Muscle of arm (tissue), 12 donors: ENCODE measurements around the gene DOCK11. TPM values are rescaled to one million over a fixed set of nuclear protein-coding genes. Genes with fewer than 3 reads are reported as not detected.

Source experiments
- DNase-seq: peaks from one replicate; pipeline ENCODE4 v3.0.0-alpha.2; 2013
- polyA plus RNA-seq, 12 donors: library from polyadenylated mRNA; unstranded; fragments of 120-200 nt; gene quantifications; one replicate each; pipeline ENCODE4 v1.2.1, GENCODE V29; 2013; ENCODE audit not compliant: insufficient read length in 12 of 12

The DOCK11 gene
- polyA plus RNA-seq, 12 donors = 7.9 to 34.1 (median 21.4) TPM; not detected in 1

DNA sequence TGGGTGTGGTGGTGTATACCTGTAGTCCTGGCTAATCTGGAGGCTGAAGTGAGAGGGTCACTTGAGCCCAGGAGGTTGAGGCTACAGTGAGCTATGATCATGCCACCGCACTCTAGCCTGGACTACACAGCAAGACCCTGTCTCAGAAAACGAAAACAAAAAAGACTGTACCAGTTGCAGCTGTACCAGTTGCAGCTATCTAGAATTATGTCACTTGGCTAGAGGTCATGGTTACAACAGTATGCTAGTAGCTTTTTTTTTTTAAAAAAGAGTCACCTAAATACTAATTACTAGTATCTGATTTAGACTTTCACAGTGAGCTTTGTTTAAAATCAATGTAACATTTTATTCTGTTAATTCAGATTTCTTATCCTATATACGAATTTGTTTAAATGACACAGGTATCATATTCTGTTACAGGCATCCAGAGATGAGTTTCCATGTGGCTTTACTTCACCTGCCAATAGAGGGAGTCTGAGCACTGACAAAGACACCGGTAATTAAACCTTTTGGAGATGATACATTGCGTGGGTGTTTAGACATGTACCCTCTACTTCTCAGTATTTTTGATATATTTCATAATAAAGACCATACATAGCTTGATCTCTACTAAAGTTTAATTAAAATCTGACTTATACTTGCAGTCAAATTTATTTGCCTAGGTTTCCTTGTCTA, 131.6 kb downstream of the DOCK11 start:
- DNase-seq = no peak

DNA sequence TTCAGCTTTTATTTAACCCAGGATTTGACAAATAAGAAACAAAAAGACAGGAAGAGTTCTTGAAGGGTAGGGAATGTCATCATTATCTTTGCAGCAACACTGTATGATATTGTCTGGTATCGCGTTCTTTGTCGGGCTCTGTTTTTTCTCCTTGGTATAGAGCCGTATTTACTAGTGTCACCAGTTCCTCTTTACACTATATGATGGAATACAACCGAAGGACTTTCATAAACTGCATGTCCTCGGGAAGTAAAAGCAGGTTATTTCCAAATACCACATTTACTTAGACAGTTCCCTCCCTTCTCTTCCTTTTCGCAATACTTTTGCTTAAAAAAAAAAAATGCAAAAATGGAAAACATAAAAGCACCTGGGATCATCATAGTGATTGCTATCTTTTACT, 135.2 kb downstream of the DOCK11 start:
- no peak for DNase-seq

DNA sequence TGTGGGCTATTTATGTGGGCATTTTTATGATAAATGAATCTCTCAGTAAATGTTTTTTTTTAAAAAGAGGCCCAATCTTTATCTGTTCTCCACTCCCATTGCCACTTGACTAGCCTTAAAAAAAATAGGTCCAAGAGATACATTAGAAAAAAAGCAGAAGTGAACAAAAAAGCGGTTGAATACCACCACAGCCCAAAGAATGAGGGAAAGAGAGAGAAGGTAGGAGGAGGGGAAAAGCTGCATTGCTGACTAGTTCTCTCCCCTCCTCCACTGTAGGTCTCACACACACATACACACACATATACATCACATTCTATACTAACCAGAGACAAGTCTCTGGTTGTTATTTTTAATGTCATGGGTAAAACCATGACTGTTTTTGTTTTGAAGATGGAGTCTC, 136.0 kb downstream of the DOCK11 start:
- DNase-seq = no peak

DNA sequence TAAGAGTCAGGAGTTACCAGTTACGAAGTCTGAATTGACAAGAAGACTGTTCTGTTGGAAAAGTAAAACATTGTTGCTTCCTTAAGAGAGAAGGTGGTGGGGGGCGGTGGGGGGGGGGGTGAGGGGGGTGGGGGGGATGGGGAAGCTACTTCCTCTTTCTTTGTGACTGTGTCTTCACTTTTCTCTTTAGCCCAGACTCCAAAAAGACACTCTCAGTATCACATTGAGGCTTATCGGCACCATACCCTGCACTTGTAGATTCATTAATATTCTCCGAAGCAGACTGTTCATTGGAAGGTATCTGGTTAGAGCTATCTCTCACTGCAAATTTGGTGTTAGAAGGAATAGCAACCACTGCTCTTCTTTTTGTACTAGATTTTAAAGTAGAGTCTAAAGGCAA, 137.2 kb downstream of the DOCK11 start:
- no peak for DNase-seq

DNA sequence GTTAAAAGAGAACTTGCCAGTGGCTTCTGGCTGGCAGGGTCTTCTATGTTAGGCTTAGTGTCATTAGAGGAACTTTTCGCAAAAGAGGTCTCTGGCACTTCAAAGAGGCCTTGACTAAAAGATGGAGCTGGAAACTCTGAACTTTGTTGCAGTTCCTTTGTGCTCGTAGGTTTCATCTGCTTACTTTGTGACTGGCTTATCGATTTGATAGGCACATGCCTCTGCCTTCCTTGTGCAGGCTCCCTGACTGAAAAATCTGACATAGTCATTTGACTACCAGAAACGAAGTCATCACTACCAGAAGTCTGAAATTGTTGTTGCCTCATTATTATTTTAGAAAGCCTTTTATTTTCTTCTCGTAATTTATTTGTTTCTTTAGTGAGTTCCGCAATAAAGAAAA, 137.9 kb downstream of the DOCK11 start:
- DNase-seq = no peak

DNA sequence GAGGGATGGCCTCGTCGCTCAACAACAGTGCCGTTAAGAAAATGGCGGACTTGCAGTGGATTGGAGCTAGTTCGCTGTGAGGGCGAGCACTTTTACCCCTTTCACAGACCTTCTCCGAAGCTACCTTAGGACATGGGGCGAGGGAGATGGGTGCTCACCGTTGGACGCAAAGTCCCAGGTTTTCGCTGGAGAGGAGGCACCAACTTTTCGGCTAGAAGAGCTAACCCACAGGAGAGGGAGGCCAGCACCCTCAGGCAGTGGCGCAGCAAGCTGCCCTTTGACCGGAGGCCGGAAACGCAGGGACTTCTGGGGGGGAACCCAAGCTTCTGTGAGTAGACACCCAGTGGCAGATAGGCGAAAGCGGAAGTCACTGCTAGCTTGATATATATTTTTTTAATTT, 138.7 kb downstream of the DOCK11 start:
- no peak for DNase-seq

DNA sequence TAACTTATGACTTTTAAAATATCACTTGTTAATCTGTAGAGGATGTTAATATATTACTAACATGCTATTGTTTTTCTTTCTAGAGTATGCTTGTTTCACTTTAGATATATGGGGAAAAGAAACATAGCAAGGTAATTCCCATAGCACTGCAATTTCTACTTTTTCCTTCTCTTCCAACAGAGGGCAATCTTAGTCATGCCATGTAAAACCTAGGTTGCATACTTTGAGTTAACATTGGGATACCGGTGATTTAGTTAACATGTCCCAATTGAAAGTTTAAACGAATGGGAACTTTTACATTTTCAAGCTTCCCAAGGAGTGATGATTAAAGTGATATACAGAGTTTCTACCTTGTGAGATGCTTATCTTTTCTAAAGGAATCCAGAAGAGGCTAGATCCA, 142.4 kb downstream of the DOCK11 start:
- no peak for DNase-seq

DNA sequence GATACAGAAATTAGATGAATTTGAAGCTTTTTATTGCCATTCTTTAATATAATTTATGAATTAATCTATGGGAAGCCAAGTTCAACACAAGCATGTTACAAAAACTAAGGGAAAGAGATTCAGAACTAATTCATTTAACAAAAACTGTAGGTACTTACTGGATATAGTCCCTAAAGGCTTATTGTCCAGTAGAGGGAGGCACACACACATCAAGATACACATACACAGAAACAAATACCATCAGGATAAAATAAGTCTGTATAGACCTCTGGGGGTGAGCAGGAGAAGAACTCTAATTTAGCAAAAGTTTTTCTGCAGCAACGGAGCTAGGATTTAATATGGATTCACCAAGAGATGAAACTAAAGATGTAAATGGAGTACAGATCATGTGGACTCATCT, 148.8 kb downstream of the DOCK11 start:
- no peak for DNase-seq

DNA sequence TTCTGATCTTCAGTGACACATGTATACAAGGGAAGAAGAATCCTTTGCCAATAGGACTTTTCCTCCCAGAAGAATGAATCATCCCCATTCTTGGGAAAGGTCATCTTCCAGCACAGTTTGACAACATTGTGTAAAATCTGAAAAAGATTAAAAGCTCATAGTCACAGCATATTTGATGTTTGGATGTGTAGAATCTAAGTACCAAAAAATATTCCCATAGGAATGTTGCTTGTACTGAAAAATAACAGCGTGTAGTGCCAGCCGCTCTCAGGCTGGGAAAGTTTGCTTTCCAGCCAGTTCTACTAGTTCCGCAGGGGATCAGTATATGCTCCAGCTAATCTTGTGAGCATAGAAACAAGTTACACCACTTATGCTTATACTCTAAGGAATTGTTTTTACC, 157.1 kb downstream of the DOCK11 start:
- DNase-seq = no peak

DNA sequence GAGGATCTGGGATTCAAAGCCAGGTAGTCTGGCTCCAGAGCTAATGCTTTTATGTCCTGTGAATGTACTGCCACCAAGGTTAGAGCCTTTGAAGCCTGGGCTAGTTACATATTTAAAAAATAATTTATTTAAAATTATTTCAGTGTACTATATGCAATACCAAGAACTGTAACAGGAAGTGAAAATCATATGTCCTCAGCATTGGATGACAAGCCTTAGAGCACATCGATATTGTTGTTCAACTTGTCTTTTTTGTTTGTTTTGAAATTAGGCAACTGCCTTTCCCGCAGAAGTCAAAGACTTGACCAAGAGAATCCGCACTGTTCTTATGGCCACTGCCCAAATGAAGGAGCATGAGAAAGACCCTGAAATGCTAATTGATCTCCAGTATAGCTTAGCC, 158.7 kb downstream of the DOCK11 start:
- DNase-seq = no peak

DNA sequence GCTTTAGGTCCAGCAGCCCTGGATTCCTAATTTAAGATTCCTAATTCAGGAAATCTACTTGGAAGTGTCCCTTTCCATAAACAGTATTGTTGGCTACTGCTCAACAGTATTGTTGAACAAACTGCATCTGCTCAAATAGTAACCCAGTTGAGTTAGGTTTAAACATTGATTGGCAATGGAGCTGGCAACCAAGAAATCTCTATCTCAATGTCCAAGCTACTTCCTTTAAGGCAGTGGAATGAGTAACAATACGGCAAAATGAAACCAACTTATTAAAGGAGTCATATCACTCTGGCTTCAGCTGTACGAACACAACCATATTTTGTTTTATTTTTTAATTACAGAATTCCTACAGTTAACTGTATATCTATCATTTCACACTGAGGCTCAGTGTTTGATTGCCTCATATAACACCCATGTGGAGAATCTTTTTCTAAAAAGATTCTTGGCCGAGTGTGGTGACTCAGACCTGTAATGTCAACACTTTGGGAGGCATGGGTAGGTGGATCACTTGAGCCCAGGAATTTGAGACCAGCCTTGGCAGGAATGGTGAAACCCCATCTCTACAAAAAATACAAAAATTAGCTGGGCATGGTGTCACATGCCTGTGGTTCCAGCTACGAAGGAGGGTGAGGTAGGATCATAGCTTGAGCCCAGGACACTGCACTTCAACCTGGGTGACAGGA, 160.1 kb downstream of the DOCK11 start:
- DNase-seq = no peak

DNA sequence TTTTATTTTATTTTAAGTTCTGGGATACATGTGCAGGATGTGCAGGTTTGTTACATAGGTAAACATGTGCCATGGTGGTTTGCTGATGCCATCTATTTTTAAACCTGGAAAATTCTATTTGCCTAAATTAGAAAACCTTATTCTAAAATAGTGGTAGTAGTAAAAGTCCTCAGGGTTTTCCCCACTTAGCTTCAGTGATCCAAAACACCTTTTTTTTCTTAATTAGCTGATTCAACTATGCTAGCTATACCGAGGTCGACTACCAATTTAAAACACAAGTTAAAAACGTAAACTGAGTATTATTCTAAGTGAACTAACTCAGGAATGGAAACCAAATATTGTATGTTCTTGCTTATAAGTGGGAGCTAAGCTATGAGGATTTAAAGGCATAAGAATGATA, 161.8 kb downstream of the DOCK11 start:
- no peak for DNase-seq

DNA sequence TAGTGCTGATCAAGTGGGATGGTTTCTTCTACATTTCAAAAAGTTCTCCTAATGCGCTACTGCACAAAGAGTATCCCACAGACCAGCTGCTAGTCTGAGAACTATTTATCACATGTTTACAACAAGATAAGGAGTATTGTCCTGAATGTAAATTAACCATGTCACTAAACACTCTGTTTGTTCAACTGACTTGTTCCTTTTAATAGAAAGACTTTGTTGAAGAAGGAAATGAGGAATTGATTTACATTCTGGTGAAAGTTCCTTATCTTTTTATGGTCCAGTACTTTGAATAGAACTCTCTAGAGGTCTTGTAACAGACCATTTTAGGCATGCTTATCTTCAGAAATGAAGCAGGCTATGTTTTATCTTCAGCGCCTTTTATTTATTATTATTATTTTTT, 164.5 kb downstream of the DOCK11 start:
- DNase-seq = no peak

DNA sequence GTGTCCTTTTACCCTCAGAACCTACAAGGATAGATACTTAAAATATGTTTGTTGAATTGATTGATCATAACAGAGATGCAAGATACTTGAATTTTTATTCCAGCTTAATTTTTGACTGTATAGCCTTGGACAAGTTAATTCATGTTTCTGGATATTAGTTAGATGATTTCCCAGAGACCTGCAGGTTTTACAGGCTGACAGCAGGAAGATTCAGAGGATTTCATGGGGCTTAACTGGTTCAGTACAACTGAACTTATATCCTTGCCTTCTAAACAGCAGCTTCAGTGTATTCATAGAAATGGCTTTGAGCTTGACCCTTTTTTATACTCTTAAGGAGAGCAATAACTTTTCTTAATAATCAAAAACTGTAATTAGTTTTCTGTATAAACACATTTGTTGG, 169.6 kb downstream of the DOCK11 start:
- no peak for DNase-seq

DNA sequence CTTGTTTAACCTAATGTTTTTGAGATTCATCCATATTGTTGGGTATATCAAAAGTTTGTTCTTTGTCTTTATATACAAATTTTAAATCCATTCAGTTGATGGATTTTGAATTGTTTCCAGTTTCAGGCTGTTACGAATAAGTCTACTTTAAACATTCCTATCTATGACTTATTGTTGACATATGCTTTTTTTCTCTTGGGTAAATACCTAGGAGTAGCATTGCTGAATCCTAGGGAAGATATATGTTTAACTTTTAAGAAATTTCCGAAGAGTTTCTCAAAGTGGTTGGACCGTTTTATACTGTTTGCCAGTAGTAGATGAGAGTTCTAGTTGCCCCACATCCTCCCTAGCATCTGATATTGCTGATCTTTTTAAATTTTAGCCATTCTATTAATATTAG, 170.9 kb downstream of the DOCK11 start:
- DNase-seq = no peak

DNA sequence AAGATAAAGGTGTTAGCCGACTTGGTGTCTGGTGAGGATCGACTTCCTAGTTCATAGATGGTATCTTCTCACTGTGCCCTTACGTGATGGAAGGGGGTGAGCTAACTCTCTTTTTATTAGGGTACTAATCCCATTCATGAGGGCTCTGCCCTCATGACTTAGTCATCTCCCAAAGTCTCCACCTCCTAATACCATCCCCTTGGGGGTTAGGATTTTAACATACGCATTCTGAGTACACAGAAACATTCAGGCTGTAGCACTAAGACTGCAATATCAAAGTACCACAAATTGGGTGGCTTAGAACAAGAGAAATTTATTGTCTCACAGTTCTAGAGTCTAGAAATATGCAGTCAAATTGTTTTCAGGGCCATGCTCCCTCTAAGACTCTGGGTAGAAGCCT, 173.8 kb downstream of the DOCK11 start:
- no peak for DNase-seq

DNA sequence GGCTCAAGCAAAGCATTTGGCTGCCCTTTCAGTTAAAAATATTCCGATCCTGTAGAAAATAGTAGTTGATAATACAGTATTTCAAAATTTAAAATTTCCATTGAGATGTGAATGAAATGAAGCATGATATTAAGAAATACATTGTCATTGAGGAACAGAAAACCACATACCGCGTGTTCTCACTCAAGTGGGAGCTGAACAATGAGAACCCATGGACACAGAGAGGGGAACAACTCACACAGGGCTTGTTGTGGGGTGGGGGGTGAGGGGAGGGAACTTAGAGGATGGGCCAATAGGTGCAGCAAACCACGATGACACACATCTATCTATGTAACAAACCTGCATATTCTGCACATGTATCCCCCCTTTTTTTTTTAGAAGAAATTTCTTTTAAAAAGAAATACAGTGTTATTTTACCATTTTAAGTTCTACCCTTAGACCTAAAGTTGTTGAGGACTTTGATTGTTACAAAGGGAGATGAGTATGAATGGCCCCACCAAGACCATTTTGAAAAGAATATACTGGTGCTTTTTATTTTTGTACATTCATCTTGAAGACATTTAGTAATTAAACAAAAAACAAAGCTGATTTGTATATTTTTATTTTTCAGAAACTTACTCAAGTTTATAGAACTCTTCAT, 179.8 kb downstream of the DOCK11 start:
- no peak for DNase-seq

DNA sequence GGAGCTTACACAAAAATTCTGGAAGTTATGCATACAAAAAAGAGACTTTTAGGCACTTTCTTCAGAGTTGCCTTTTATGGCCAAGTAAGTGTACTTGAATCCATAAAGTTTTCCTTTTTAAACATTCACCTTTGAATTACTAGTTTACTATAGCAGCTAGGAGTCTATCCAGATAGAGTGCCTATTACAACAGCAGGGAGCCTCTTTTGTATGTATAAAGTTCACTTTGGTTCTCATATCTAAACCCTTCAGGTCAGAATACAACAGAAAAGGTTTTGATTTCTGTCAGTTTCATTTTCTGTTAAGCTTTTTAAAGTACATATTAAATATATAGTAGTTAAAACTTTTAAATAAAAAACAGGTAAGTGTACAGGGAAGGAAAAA, 180.3 kb downstream of the DOCK11 start:
- DNase-seq = no peak

DNA sequence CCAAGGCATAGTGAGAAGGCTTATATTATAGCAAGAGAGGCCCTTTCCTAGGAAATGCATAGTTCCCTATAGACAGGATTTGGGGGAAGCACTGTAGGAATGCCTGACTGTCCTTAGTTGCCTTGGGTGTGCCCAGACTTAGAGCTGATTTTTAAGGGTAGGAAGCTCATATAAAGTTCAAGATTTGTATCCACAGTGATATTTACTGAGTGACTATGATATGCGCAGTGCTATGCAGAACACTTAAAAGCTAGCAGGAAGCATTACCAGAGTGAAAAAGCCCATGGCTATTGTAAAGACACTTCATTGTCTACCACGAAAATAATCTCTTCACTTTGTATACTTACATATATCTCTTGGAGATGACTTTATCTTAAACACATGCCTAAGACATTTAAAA, 181.7 kb downstream of the DOCK11 start:
- DNase-seq = no peak

DNA sequence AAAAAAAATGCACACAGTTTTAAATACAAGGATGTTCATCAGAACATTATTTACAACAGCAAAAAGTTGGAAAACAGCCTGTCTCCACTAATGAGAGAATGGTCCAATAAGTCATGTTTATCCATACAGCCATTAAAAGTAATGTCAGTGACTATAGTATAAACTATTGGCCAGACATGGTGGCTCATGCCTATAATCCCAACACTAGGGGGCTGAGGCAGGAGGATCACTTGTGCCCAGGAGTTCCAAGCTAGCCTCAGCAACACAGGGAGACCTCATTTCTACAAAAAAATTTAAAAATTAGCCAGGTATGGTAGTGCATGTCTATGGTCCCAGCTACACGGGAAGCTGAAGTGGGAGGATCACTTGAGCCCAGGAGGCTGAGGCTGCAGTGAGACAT, 183.7 kb downstream of the DOCK11 start:
- DNase-seq = no peak

DNA sequence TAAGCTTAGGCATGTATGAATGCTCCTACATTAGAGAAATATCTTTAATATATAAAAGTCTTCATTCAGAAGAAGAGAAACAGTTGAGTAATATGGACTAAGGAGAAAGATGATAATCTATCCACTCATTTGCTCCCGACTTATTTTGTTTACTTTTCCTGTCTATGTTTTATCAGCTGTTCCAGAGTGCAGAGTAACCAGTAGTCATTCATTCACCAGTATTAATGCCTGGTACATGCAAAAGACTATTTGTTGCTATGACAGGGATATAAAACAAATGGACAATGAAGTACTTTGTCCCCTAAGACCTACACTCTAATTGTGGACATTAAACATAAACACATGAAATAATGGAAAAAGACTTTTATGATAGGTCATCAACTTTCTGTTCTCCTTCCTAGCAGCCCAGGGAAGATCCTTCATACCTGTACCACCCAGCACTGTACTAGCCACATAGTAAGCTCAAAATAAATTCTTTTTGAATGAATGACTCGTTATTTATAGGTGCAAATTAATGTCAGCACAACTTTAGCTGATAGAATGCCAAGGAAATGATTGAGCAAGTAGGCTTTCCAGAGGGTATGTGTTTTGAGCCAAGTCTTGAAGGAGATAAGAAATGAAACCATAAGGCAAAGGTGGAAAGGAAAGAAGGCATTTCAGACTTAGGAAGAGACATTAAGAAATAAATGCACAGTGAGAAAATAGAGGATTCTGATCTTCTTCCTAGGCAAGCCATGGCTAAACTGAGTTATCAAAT, 186.8 kb downstream of the DOCK11 start:
- DNase-seq = no peak

DNA sequence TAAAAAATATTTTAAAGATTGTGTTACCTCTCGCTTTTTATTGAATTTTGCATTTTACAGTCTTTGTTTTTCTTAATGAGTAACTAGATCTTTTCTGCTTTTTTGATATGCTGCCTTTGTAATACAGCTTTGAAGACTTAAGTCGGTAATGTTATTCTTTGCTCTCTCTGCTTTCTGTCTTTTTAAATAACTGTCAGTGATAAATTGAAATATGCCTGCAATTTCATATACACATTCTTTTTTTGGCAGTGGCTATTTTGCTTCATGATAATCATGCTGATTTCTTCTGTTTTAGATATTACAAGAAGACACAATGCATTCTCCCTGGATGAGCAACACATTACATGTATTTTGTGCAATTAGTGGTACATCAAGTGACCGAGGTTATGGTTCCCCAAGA, 189.8 kb downstream of the DOCK11 start:
- no peak for DNase-seq

DNA sequence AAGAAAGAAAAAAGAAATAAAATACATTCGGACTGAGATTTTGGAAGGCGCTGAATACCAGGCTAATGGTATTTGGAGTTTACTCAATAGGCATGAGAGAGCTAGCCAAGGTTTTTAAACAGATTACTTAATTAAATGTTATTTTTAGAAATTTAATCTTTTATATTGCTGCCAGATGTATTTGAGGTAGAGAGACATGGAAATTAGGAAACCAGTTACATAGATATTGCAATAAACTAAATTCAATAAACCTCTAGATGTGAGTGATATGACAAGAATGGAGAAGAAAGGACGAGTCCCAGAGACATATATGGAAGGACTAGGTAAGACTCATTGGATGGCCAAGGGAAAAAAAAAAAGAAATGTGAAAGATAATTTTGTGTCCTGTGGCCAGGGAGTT, 193.3 kb downstream of the DOCK11 start:
- no peak for DNase-seq
